Occipital lobe (tissue), 2 donors: ENCODE measurements around the gene KCMF1. TPM values are rescaled to one million over a fixed set of nuclear protein-coding genes. Genes with fewer than 3 reads are reported as not detected.

Experiments
- DNase-seq: peaks from one replicate; lab custom pipeline; 2025; lab: John Stamatoyannopoulos, UW
- total RNA-seq: library from RNA; depleted of rRNA; stranded (reverse); fragments of >200 nt; gene quantifications from one replicate; pipeline ENCODE4 v1.2.3, GENCODE V29; 2014

KCMF1 gene
- total RNA-seq, 1 donor from 2014 or later = 48.8 TPM

DNA sequence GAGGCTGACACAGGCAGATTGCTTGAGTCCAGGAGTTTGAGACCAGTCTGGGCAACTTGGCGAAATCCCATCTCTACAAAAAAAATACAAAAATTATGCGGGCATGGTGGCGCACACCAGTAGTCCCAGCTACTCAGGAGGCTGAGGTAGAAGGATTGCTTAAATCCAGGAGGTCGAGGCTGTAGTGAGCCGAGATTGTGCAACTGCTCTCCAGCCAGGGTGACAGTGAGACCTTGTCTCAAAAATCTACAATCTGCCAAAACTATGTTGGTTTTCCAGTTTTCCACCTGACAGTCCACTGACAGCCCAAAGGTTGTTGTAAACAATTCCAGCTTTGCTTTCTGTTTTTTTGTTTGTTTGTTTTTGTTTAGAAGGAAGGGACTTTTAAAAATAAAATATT lies 51.3 kb downstream of the KCMF1 start:
- DNase-seq = no peak

DNA sequence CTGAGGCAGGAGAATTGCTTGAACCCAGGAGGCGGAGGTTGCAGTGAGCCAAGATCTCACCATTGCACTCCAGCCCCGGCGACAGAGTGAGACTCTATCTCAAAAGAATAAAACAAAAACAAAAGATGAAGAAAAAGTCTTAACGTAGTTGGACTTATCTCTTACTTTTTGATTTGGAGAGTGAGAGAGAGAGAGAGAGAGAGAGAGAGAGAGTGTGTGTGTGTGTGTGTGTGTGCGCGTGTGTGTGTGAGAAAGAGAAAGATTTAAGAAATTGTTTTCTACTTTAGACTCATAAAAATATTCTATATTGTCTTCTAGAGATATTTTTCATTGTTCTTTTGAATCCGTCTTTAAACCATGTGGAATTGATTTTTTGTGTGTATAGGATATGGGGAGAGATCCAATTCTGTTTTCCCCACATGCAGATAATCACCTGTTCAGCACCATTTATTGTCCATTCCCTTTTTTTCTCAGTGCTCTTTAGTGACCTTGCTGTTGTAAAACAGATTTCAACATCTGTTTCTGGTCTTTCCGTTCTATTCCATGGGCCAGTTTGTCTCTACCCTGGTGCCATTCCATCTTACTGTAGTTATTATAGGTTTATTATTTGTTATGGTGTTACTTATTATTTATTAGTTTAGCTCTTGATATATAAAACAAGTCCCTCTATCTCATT lies 53.5 kb downstream of the KCMF1 start:
- DNase-seq = no peak

DNA sequence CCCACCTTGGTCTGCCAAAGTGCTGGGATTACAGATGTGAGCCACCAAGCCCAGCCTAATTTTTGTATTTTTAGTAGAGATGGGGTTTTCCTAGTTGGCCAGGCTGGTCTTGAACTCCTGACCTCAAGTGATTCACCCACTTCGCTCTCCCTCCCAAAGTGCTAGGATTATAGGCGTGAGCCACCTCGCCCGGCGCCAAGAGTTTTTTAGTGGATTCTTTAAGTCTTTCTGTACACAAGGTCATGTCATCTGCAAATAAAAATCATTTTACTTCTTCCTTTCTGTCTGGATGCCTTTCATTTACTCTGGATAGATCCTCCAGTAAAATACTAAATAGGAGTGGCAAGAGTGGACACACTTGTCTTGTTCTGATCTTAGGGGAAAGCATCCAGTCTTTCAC lies 61.7 kb downstream of the KCMF1 start:
- no peak for DNase-seq

DNA sequence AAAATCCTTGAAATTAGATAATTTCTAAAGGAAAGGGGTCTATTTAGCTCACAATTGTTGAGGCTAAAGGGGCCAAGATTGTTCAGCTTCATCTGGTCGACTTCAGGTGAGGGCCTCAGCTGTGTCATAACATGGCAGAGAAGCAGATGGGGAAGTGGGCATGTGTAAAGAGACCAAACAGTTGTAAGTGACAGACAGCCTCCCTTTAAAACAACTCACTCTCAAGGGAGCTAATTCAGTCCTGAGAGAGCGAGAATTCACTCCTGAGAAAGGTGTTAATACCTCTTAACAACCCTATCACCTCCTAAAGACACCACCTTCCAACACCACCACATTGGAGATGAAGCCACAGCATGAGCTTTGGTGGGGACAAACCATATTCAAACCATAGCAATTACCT lies 62.4 kb downstream of the KCMF1 start:
- no peak for DNase-seq

DNA sequence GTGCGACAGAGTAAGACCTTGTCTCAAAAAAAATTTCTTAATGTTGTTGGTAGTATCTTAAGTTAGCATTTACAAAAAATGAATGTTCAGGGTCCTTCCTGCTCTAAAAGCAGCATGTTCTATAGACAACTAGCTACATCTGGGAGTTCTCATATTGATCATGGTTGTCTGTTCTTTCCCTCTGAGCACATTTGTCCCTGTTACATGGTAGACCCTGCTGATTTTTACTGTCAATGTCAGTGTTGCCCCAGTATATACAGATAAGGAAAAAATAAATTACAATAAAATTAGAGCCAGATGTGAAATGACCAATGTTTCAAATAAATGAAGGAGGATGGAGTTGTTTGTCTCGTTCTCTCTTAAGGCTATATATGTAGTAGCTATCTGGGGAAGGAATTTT lies 63.2 kb downstream of the KCMF1 start:
- DNase-seq = no peak

DNA sequence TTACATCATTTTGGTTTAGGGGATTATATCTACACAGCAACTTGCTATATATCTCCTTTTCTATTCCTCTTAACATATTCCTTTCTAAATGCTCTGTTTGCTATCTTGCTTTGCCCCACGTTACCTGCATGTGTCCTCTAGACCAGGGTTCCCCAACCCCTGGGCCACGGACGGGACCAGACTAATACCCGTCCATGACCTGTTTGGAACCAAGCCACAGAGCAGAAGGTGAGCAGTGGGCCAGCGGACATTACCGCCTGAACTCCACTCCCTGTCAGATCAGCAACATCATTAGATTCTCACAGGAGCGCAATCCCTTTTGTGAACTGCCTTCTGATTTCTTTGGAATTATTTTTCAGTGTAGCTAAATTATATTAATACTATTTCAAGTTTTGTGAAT lies 66.7 kb downstream of the KCMF1 start:
- DNase-seq = no peak

DNA sequence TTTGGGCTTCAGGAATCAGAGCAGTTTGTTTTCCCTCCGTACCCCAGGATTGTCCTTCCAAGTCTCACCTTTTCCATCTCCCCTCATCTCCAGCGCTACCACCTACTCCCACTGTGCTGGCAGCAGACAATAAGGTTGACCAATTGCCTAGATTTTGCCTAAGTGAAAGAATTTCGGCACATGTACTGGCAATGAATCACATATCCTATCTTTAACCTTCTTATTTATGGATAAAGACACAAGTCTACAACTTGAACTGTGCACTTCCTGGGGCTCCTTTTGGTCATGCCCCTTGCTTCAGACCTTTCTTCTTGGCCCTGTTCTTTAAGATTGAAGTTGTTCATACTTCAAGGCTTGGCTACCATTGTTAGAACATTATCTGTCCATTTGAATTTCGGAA lies 71.4 kb downstream of the KCMF1 start:
- DNase-seq = no peak

DNA sequence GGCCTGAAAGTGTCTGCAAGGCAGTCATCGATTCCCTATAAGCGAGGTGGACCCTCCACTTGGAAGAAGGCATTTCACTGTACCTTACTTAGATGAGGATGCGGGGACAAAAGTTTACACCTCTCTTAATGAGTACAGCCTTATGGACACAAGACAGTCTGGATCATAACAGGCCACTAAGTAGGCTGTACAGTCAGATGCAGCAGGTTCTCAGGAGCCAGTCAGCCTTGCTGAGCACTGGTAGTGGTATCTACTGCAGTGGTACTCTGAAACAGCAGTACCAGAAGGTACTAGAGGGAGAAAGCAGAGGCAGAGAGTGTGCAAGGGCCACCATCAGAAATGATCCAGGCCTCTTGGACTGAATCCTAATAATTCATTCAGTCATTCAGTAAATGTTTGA lies 77.6 kb downstream of the KCMF1 start:
- DNase-seq = no peak

DNA sequence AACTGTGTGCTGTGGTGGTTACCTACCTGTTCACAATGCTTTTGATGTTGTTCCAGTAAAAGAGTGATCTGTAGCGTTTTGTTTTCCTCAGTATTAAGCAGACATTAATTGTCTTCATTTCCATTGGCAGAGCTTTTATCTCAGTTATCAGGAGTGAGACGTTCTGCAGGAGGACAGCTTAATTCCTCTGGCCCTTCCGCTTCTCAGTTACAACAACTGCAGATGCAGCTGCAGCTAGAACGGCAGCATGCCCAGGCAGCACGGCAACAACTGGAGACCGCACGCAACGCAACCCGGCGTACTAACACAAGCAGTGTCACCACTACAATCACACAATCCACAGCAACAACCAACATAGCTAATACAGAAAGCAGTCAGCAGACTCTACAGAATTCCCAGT lies 78.3 kb downstream of the KCMF1 start:
- DNase-seq = no peak

DNA sequence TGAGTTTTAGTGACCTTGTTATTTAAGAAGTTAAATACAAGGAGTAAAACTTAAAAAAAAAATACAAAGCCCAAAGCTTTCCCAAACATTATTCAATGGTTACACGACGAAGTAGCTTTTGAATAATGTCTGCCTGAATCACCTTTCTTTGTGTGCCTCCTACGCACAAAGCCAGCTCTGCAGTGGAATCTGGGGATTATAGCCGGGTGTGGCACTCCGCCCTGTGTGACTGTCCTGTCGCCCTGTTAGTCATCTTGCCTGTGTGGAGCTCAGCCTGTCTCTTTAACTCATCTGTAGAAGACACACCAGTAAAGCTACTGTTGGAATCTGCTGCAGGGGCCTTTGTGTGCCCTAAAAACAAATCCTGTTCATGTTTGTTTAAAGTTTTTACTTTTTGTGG lies 82.8 kb downstream of the KCMF1 start:
- DNase-seq = no peak

DNA sequence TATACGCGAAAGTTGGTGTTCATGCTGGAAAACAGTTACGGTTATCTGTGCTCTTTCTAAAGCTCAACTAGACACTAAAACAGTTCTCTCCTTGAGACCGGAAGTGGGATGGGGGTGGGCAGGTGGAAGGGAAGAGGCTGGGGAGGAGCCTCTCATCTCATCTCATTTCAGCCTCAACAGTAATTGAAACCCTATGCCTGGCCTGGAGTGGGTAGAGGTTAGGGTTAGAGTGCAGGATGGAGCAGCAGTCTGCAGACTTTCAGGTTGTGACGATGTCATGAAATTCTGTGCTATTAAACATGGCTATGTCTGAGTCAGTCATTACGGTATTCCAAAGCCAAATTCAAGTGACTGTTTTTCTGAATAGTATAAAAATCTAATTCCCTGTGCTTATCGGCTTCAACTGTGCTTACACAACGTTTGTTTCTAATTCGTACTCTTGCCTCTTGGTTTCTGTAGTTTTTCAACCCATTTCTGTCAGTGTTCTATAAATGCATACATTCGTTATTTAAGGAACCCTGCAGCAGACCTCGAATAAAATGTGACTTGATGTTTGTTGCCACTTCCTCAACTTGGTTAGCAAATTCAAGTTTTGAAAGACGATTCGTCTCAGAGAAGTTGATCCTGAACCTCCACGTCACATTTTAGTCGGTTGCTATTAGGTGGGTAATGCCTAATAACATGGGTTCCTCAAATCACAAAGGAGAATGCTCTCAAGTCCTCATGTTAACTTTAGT lies 86.4 kb downstream of the KCMF1 start:
- DNase-seq = no peak

DNA sequence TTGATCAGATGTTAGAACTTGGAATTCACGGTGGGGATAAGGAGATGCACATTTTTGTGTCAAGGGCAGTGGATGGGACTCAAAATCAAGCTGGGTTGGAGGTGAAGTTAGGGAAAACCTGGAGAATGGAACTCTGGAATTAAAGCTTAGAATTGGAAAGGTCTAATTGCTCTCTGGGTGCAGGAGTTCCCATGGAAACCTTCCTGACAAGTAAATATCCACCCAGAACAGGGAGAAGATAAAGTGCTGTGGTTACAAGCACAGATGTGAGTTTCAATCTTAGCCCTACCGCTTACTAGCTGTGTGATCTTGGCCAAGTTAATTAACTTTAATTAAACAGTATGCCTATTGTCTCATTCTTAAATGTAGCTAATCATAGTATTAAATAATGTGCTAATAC lies 90.9 kb downstream of the KCMF1 start:
- DNase-seq = no peak

DNA sequence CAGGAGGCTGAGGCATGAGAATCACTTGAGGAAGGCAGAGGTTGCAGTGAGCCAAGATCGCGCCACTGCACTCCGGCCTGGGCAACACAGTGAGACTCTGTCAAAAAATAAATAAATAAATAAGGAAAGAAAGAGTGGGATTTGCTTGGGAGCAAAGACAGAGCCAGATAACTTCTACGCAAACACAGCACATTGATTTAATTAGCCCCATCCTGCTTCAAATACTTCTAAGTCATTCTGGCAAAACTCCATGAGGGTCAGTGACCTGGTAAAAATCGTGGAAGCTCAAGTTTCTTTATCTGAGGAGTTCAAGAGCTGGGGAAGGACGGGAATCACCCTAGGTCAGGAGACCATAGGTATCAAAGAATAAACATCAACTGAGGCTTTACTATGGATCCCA lies 91.6 kb downstream of the KCMF1 start:
- no peak for DNase-seq

DNA sequence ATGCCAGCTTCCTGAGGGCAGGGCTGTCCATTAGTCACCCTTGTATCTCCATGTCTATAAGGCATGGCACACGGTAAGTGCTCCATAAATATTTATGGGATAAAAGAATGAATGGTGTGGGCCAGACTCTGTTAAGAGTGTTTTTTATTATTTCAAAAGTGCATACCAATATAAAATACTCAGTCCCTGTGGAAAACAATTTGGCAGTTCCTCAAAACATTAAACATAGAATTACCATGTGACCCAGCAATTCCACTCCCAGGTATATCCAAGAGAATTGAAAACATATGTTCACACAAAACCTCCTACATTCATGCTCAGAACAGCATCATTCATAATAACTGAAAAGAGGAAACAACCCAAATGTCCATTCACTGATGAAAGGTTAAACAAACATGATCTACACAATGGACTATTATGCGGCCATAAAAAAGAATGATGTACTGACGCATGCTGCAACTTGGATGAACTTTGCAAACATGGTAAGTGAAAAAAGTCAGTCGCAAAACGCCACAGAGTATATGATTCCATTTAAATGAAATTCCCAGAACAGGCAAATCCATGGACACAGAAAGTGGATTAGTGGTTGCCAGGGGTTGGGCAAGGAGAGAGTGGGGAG lies 93.1 kb downstream of the KCMF1 start:
- DNase-seq = no peak

DNA sequence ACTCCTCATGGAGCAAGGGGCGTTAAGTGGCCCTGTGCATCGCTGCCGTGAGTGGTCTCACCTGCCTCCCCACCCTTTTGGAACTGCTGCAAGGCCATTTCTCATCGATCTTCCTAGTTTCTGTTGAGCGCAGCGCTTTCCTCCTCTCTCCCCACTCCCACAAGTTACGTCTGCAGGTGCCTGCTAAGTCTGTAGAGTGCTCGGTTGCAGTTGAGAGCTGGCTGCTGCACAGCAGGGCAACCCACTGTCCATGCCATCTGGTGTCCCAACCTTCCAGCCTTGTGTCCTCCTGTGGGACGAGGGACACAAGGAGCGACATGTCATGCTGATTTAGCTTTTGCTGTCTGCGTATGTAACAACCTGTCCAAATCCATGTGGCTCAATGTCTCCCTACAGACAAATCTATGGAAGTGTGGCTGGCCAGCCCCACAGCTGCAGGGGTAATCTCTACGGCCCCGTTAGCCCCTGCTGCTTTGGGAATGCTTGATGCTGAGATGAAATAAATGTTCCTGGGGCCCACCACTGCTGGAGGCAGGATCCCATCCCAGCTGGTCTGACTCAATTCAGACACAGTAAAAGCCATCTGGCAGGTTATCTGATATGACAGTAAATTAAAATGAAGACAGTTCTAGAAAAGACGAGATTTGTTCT lies 94.1 kb downstream of the KCMF1 start:
- no peak for DNase-seq

DNA sequence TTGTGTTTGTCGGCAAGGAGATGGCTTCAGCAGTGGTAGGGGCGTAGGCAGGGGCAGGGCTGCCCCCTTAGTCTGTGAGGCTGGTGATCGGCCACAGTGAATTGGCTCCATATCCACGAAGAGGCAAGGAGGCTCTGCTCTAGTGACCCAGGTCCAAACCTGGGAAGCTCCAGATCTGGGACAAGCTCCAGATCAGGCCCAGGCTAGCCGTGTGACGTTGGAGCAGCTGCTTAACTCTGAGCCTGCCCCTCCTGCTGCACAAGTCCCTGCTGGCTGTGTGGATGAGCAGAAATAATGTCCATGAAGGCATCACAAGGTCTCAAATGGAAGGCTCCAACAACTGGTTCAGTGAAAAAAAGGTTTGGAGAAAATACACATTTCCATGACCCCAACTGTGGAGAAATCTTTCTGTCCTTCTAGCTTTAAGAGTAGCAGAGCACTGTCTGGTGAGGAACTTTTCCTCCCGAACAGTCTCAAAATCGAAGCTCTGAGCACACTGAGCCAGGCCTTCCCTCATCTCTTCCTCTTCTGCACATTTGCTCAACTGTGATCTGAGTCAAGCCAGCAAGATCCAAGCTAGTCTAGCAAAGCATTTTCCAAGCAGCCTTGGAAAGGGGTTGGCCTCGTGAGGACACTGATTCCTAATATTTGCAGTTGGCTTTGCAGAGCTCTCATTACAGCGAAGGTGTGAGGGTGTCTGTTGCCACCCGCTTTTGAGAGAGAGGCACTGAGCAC lies 95.2 kb downstream of the KCMF1 start:
- no peak for DNase-seq

DNA sequence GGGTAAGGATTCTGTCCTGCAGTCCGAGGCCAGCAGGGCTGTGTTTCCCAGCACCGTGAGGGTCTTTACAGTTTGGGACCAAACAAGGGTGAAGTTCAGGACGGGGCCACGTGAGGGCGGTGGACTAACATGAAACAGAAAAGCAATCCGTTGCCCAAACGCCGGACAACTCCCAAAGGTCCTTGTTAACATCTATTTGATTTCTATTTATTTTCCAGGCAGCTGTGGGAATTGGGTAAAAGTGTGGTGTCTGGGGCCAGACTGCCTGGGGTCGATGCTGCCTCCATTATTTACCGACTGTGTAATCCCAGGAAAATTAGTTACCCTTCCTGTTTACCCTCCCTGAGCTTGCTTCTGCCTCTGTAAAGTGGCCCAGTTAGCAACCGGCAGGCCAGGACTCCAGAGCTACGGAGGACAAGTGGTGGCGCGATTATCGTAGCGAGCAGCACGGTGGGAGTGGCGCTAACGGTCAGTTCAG lies 96.0 kb downstream of the KCMF1 start:
- no peak for DNase-seq

DNA sequence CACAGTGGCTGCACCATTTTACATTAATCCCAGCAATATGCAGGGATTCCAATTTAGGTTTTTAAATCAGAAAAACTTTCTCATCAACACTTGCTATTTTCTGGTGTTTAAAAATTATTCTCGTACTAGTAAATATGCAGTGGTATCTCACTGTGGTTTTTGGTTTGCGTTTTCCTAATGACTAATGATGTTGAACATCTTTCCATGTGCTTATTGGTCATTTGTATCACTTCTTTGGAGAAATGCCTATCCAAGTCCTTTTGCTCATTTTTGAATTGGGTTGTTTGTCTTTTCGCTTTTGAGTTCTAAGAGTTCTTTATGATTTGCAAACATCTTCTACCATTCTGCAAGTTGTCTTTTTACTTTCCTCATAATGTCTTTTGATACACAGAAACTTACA lies 100.1 kb downstream of the KCMF1 start:
- DNase-seq = no peak

DNA sequence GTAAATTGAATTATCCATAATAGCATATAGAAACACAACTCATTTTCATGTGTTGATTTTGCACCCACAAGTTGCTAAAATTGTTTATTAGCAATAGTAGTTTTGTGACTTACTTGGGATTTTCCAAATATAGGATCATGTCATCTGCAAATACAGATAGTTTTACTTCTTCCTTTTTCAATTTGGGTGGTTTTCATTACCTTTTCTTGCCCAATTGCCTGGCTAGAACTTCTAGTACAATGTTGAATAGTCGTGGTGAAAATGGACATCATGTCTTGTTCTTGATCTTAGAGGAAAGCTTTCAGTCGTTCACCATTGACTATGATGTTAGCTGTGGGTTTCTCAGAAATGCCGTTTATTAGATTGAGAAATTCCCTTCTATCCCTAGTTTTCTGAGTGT lies 102.1 kb downstream of the KCMF1 start:
- no peak for DNase-seq

DNA sequence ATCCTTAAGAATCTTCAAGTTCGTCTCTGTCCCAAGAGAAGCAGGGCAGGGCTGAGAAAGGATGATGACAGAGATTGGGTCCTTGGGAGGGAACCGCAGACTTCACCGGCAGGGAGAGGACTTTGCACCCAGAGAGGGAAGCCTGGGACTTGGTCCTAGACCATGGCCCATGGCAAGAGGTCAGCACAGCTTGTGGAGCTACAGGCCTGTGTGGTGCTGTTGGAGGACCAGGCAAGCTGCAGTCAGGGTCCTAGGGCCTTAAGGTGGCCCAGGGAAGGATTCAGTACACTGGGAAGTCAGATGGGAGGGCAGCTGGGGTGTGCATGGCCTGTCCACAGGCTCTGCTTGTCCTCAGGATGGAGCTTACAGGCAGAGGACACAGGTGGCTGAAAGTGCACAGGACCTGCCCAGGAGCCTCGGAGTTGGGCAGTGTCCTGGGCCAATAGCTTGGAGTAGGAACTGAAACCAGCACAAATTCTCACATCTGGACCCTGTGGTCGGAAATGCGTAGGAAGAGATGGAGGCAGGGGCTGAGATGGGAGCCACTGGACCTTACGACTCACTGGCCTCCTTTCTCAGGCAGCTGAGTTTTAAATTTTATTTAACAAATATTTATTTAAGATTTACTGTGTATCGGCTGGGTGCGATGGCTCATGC lies 105.8 kb downstream of the KCMF1 start:
- DNase-seq = no peak

DNA sequence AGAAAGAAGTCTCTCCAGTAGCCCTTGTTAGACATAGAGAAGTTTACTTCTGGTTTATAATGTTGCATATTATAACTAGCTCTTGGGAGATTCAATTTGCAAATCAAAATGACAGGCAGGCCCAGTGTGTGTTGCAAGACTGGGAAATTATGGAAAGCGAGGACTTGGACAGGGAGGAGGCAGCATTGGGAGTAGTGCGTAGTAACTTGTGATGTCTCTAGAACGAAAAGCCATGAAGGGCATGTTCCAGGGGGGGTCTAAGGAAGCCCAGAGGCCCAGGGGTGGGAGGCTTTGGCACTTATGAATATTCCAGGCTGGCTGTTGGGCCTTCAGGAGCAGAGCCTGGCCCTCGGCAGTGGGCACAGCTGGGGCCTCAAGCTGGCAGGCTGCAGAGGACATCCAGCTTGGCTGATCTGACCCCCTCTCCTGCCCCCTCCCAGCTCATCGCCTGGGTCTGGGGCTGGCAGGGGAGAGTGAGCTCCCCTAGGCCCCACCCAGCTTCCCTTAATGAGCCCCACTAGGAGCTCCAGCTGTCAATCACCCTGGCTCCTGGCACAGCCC lies 107.0 kb downstream of the KCMF1 start:
- no peak for DNase-seq
